Vagina (tissue), 2 donors: ENCODE data around the gene DLEC1. TPM values are rescaled to one million over a fixed set of nuclear protein-coding genes. Genes with fewer than 3 reads are reported as not detected.

Source experiments
- DNase-seq, 2 donors: peaks; one replicate each; pipeline ENCODE4 v3.0.0-alpha.2; 2017; ENCODE audit errors: extremely low spot score in 2 of 2
- H3K27ac ChIP-seq: fragments of 200-600 bp; sonication (generic); one replicate; pipeline ENCODE4 v1.5.1; 2019
- H3K27me3 ChIP-seq: fragments of 200-600 bp; sonication (generic); one replicate; pipeline ENCODE4 v1.5.1; 2019
- H3K36me3 ChIP-seq, 2 donors: fragments of 200-600 bp; sonication (generic); one replicate each; pipeline ENCODE4 v1.5.1; 2017 to 2019
- H3K4me1 ChIP-seq: fragments of 200-600 bp; sonication (generic); one replicate; pipeline ENCODE4 v1.5.1; 2019
- H3K4me3 ChIP-seq, 2 donors: fragments of 200-600 bp; sonication (generic); 1 replicate in 1 of 2; 2 replicates in 1 of 2; pipeline ENCODE4 v1.5.1; 2016 to 2019
- H3K9me3 ChIP-seq: fragments of 200-600 bp; sonication (generic); one replicate; pipeline ENCODE4 v1.5.1; 2019
- POLR2A ChIP-seq, 2 donors: fragments of 450-650 bp; IDR thresholded peaks; one replicate each; pipeline ENCODE4 v1.6.1; 2017; ENCODE audit warnings: antibody characterized with exemption in 2 of 2, mild to moderate bottlenecking in 2 of 2, moderate library complexity in 2 of 2
- POLR2AphosphoS5 ChIP-seq, 2 donors: sonication (generic); formaldehyde crosslinking; IDR thresholded peaks; one replicate each; pipeline ENCODE4 v1.9.0; 2017; ENCODE audit warnings: antibody characterized with exemption in 2 of 2, mild to moderate bottlenecking in 2 of 2, low read depth in 1 of 2; ENCODE audit not compliant: insufficient read depth in 1 of 2
- intact Hi-C: fragments of 100-400 bp; cut with DNase I; formaldehyde crosslinking; loops from one replicate; pipeline ENCODE4 v1.15.1; 2023
- total RNA-seq: library from RNA; depleted of rRNA; stranded (reverse); fragments of >200 nt; gene quantifications from one replicate; pipeline ENCODE4 v1.2.3, GENCODE V29; 2016
- TF ChIP-seq, protein P1 (sequence below), 3 experiments: fragments of 450-650 bp in 2 of 3; fragments of 200-600 bp in 1 of 3; sonication (generic) in 1 of 3; IDR thresholded peaks; one replicate each; pipeline ENCODE4 v1.5.1; 2017 to 2019; ENCODE audit warnings: antibody characterized with exemption in 3 of 3, mild to moderate bottlenecking in 2 of 3, moderate library complexity in 2 of 3

The DLEC1 gene, protein sequence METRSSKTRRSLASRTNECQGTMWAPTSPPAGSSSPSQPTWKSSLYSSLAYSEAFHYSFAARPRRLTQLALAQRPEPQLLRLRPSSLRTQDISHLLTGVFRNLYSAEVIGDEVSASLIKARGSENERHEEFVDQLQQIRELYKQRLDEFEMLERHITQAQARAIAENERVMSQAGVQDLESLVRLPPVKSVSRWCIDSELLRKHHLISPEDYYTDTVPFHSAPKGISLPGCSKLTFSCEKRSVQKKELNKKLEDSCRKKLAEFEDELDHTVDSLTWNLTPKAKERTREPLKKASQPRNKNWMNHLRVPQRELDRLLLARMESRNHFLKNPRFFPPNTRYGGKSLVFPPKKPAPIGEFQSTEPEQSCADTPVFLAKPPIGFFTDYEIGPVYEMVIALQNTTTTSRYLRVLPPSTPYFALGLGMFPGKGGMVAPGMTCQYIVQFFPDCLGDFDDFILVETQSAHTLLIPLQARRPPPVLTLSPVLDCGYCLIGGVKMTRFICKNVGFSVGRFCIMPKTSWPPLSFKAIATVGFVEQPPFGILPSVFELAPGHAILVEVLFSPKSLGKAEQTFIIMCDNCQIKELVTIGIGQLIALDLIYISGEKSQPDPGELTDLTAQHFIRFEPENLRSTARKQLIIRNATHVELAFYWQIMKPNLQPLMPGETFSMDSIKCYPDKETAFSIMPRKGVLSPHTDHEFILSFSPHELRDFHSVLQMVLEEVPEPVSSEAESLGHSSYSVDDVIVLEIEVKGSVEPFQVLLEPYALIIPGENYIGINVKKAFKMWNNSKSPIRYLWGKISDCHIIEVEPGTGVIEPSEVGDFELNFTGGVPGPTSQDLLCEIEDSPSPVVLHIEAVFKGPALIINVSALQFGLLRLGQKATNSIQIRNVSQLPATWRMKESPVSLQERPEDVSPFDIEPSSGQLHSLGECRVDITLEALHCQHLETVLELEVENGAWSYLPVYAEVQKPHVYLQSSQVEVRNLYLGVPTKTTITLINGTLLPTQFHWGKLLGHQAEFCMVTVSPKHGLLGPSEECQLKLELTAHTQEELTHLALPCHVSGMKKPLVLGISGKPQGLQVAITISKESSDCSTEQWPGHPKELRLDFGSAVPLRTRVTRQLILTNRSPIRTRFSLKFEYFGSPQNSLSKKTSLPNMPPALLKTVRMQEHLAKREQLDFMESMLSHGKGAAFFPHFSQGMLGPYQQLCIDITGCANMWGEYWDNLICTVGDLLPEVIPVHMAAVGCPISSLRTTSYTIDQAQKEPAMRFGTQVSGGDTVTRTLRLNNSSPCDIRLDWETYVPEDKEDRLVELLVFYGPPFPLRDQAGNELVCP (N-terminal part only)
- 0.25 TPM for total RNA-seq

DNA sequence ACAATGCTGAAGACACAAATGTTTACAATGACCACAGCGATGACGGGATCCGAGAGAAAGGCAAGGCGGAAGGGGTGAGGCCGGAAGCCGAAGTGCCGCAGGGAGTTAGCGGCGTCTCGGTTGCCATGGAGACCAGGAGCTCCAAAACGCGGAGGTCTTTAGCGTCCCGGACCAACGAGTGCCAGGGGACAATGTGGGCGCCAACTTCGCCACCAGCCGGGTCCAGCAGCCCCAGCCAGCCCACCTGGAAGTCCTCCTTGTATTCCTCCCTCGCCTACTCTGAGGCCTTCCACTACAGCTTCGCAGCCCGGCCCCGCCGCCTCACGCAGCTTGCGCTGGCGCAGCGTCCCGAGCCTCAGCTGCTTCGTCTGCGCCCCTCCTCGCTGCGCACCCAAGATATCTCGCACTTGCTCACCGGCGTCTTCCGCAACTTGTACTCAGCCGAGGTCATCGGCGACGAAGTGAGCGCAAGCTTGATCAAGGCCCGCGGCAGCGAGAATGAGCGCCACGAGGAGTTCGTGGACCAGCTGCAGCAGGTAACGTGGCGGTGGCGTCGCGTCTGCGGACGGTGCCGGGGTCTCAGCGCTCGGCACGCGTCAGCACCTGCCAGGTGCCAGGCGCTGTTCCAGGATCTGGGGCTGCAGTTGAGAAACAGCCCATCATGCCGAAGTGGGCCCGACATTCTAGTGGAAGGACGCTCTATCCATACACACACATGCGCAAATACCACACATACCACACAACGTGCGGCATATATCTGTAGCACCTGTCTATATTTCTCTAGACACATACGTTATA lies at the start of gene DLEC1:
Gene DLEC1, plus strand, starts transcription at position 108 of the 798 bp plus-strand sequence. Its CDS starts 18 bp downstream, at position 126.
- peaks cover 17% of the 10 kb centered on the region for H3K4me1 ChIP-seq
- no peaks in the 10 kb centered on the region for H3K27me3 ChIP-seq
- no peak within 1 kb of the TSS for H3K27ac ChIP-seq
- intact Hi-C loops: no loop called here
- no peak for DNase-seq
- H3K36me3 ChIP-seq: no peaks in the 10 kb centered on the region
- H3K9me3 ChIP-seq: no peaks in the 10 kb centered on the region
- TF ChIP-seq POLR2A (IDR thresholded peaks at IDR 0.05): no peak
- TF ChIP-seq POLR2AphosphoS5 (IDR thresholded peaks at IDR 0.05; ENCODE audit: insufficient read depth in 1 of 2, low read depth in 1 of 2): peak in 1 of 2 donors; percentile 42
- peak within 1 kb of the TSS; percentile 42 to 56 for H3K4me3 ChIP-seq

DNA sequence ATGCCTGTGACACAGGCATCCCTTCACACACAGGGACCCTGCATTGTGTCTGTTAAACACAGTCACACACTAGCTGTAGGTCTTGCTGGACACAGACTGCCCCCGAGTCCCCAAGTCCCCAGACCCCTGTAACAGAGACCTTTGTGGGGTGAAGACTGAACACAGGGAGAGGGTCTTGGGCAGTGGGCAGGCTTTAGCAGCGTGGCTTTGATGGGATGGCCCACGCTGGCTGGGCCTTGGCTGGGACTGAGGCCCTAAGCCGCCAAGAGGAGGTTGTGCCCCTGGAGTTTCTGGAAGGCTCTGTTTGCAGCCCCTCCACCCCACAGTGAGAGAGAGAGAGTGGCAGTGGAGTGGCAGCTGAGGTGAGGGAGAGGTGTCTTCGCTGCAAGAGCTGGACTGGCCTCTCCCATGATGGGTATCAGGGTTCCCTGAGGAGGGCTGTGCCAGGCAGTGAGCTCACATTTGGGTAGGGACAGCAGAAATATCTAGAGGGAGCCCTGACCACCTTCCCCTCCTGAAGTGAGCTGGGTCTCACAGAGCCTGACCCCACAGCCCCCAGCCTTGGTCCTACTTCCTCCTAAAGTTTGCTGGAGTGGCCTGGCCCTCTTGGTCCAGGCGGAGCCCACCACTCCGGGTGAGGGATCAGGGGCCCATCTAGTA lies 49.1 kb upstream of the DLEC1 start:
- H3K36me3 ChIP-seq: no peaks in the 10 kb centered on the region
- no peak for TF ChIP-seq POLR2A (IDR thresholded peaks at IDR 0.05)
- no peak for TF ChIP-seq POLR2AphosphoS5 (IDR thresholded peaks at IDR 0.05; ENCODE audit: insufficient read depth in 1 of 2, low read depth in 1 of 2)
- TF ChIP-seq, protein P1, sequence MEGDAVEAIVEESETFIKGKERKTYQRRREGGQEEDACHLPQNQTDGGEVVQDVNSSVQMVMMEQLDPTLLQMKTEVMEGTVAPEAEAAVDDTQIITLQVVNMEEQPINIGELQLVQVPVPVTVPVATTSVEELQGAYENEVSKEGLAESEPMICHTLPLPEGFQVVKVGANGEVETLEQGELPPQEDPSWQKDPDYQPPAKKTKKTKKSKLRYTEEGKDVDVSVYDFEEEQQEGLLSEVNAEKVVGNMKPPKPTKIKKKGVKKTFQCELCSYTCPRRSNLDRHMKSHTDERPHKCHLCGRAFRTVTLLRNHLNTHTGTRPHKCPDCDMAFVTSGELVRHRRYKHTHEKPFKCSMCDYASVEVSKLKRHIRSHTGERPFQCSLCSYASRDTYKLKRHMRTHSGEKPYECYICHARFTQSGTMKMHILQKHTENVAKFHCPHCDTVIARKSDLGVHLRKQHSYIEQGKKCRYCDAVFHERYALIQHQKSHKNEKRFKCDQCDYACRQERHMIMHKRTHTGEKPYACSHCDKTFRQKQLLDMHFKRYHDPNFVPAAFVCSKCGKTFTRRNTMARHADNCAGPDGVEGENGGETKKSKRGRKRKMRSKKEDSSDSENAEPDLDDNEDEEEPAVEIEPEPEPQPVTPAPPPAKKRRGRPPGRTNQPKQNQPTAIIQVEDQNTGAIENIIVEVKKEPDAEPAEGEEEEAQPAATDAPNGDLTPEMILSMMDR (IDR thresholded peaks at IDR 0.05): no peak
- H3K4me3 ChIP-seq: no peak overlapping the region
- no peaks in the 10 kb centered on the region for H3K27me3 ChIP-seq
- intact Hi-C loops: no loop called here
- no peak overlapping the region for H3K27ac ChIP-seq
- DNase-seq: no peak
- H3K9me3 ChIP-seq: no peaks in the 10 kb centered on the region
- H3K4me1 ChIP-seq: peaks cover 17% of the 10 kb centered on the region

DNA sequence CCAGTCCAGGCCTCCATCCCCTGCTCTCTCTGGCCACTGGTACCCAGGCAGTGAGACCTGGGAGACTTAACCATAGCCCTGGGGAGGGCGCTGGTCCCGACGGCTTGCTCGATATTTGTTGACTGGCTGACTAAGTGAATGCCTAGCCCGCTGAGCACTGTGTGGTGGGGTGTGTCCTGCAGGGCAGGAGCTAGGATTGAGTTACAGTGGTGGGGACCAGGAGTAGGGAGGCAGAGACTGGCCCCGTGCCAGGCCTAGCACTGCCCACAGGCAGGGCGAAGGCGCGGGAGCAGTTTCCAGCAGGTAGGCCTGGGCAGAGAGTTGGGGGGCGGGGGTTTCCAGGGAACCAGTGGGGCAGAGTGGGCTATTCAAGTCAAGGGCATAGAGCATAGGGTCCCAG lies 48.5 kb upstream of the DLEC1 start, which contains the start of gene VILL:
Gene VILL, plus strand, starts transcription at position 260 of the 400 bp plus-strand sequence. CDS start 2,887 bp downstream, outside the sequence.
- H3K9me3 ChIP-seq: no peaks in the 10 kb centered on the region
- no peaks in the 10 kb centered on the region for H3K36me3 ChIP-seq
- intact Hi-C loops: no loop called here
- peaks cover 17% of the 10 kb centered on the region for H3K4me1 ChIP-seq
- H3K4me3 ChIP-seq: no peak within 1 kb of the TSS
- no peak for DNase-seq
- no peaks in the 10 kb centered on the region for H3K27me3 ChIP-seq
- no peak for TF ChIP-seq POLR2AphosphoS5 (IDR thresholded peaks at IDR 0.05; ENCODE audit: insufficient read depth in 1 of 2, low read depth in 1 of 2)
- no peak within 1 kb of the TSS for H3K27ac ChIP-seq

DNA sequence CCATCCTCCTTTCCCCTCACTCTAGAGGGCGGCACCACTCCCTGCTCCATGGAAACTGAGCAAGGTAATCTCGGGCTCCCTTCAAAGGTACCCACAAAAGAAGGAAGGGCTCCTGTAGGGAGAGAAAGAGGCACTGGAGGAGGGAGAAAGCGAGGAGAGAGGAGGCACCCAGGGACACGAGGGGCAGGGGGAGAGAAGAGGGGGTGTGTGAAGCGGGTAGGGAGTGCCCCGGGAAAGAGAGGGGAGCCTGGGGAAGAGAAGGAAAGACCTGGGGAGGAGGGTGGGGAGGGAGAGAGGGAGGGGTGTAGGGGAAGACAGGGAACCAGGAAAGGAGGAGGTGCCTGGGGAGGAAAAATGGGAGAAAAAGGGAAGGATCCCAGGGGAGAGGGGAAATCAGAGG lies 47.9 kb upstream of the DLEC1 start:
- intact Hi-C loops: no loop called here
- no peaks in the 10 kb centered on the region for H3K9me3 ChIP-seq
- no peak for DNase-seq
- peaks cover 17% of the 10 kb centered on the region for H3K4me1 ChIP-seq
- H3K36me3 ChIP-seq: no peaks in the 10 kb centered on the region
- H3K4me3 ChIP-seq: no peak overlapping the region
- H3K27ac ChIP-seq: no peak overlapping the region
- no peaks in the 10 kb centered on the region for H3K27me3 ChIP-seq
- TF ChIP-seq POLR2A (IDR thresholded peaks at IDR 0.05) (no peak), POLR2AphosphoS5 (IDR thresholded peaks at IDR 0.05; ENCODE audit: insufficient read depth in 1 of 2, low read depth in 1 of 2) (no peak)
- TF ChIP-seq, protein P1 (IDR thresholded peaks at IDR 0.05): no peak

DNA sequence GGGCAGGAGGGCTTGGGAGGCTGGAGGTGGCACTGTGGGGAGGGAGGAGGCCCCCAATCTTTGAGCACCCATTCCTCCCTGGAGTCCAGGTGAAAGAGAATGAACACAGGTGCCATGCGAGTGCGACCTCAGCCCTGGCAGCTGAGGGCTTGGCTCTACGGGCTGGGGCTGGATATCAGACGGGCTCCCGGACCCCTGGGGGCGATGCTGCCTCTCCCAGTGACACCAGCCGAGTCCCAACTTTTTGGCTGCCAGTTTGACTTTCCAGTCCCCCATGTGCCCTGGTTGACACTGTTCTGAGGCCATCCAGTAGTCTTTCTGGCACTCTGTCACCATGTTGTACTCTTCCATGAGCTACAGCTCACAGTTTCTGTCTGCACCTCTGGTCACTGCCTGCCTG lies 47.2 kb upstream of the DLEC1 start:
- intact Hi-C loops: no loop called here
- H3K4me1 ChIP-seq: peaks cover 20% of the 10 kb centered on the region
- TF ChIP-seq POLR2AphosphoS5 (IDR thresholded peaks at IDR 0.05; ENCODE audit: insufficient read depth in 1 of 2, low read depth in 1 of 2) (no peak), POLR2A (IDR thresholded peaks at IDR 0.05) (no peak)
- TF ChIP-seq, protein P1 (IDR thresholded peaks at IDR 0.05): no peak
- H3K27ac ChIP-seq: no peak overlapping the region
- H3K27me3 ChIP-seq: no peaks in the 10 kb centered on the region
- H3K4me3 ChIP-seq: no peak overlapping the region
- no peak for DNase-seq
- no peaks in the 10 kb centered on the region for H3K9me3 ChIP-seq
- H3K36me3 ChIP-seq: no peaks in the 10 kb centered on the region
